Urinary bladder (tissue), 4 donors: ENCODE results near the gene SKAP1. TPM values are rescaled to one million over a fixed set of nuclear protein-coding genes. Genes with fewer than 3 reads are reported as not detected.

Experiments used
- DNase-seq: peaks from one replicate; pipeline ENCODE4 v3.0.0-alpha.2; 2015; ENCODE audit errors: extremely low spot score
- H3K27ac ChIP-seq: one replicate; pipeline ENCODE4 v1.5.1; 2013; ENCODE audit warnings: low read depth, mild to moderate bottlenecking, moderate library complexity
- H3K36me3 ChIP-seq: one replicate; pipeline ENCODE4 v1.6.1; 2013; ENCODE audit warnings: mild to moderate bottlenecking, moderate library complexity; ENCODE audit not compliant: insufficient read depth
- H3K4me1 ChIP-seq: one replicate; pipeline ENCODE4 v1.6.1; 2013; ENCODE audit warnings: mild to moderate bottlenecking, moderate library complexity; ENCODE audit not compliant: insufficient read depth
- H3K4me3 ChIP-seq: one replicate; pipeline ENCODE4 v1.5.1; 2013; ENCODE audit warnings: low read depth, low read length
- WGBS: extraction: QIAGEN DNeasy Blood & Tissue Kit; methylation state at CpG from one replicate; pipeline ENCODE4 v1.1.7; 2013; 5-methylcytosine and 5-hydroxymethylcytosine counted together
- polyA plus RNA-seq: library from polyadenylated mRNA; stranded (reverse); fragments of 200-250 nt; gene quantifications from one replicate; pipeline ENCODE4 v1.2.3, GENCODE V29; 2013
- total RNA-seq: library from RNA; depleted of rRNA; stranded (reverse); fragments of >200 nt; gene quantifications from one replicate; pipeline ENCODE4 v1.2.3, GENCODE V29; 2014
- donor health status: healthy with polysubstance abuse.
- donor health status: healthy.

The SKAP1 gene
- total and polyA plus RNA-seq, 2 donors = 1.7 to 2.1 TPM

- WGBS = 76% methylated on average over 4 of the region's 4 CpGs
- no peak for DNase-seq
- Histone ChIP-seq H3K4me3 (no peak overlapping the region), H3K36me3 (no peaks in the 10 kb centered on the region), H3K27ac (no peak overlapping the region), H3K4me1 (no peaks in the 10 kb centered on the region)
Measured at GRCh38 chr17:48161127-48161905, 268.7 kb downstream of the SKAP1 start.

- Histone ChIP-seq H3K4me1 (no peaks in the 10 kb centered on the region), H3K4me3 (no peak overlapping the region), H3K36me3 (no peaks in the 10 kb centered on the region), H3K27ac (no peak overlapping the region)
- 79% methylated on average over 5 of the region's 5 CpGs for WGBS
- no peak for DNase-seq
Measured at GRCh38 chr17:48160177-48161081, 269.6 kb downstream of the SKAP1 start.

GRCh38 chr17:48159232-48159631 is 270.8 kb downstream of the SKAP1 start:
- WGBS = 75% methylated on average over 4 of the region's 4 CpGs
- Histone ChIP-seq H3K4me1 (no peaks in the 10 kb centered on the region), H3K36me3 (no peaks in the 10 kb centered on the region), H3K27ac (no peak overlapping the region), H3K4me3 (no peak overlapping the region)
- DNase-seq = no peak

- H3K36me3 ChIP-seq = no peaks in the 10 kb centered on the region
- H3K4me3 ChIP-seq = no peak overlapping the region
- no peak for DNase-seq
- H3K27ac ChIP-seq = no peak overlapping the region
- no peaks in the 10 kb centered on the region for H3K4me1 ChIP-seq
- 41% methylated on average over 21 of the region's 21 CpGs for WGBS
Measured at GRCh38 chr17:48155889-48156611, 274.0 kb downstream of the SKAP1 start.

- no peaks in the 10 kb centered on the region for H3K4me1 ChIP-seq
- H3K36me3 ChIP-seq = no peaks in the 10 kb centered on the region
- DNase-seq = no peak
- no peak overlapping the region for H3K27ac ChIP-seq
- no peak overlapping the region for H3K4me3 ChIP-seq
- 21% methylated on average over 6 of the region's 6 CpGs for WGBS
Measured at GRCh38 chr17:48153691-48154358, 276.2 kb downstream of the SKAP1 start.

GRCh38 chr17:48152289-48152688 is 277.7 kb downstream of the SKAP1 start:
- Histone ChIP-seq H3K36me3 (peaks cover 2% of the 10 kb centered on the region), H3K4me1 (no peaks in the 10 kb centered on the region), H3K4me3 (no peak overlapping the region), H3K27ac (no peak overlapping the region)
- 57% methylated on average over 4 of the region's 4 CpGs for WGBS
- no peak for DNase-seq

GRCh38 chr17:48151220-48151619 is 278.8 kb downstream of the SKAP1 start:
- no peak for DNase-seq
- no peaks in the 10 kb centered on the region for H3K4me1 ChIP-seq
- 61% methylated on average over 3 of the region's 3 CpGs for WGBS

GRCh38 chr17:48150597-48151001 is 279.4 kb downstream of the SKAP1 start:
- H3K4me1 ChIP-seq = no peaks in the 10 kb centered on the region
- peaks cover 2% of the 10 kb centered on the region for H3K36me3 ChIP-seq
- WGBS = 52% methylated on average over 11 of the region's 11 CpGs
- no peak for DNase-seq
- no peak overlapping the region for H3K27ac ChIP-seq
- no peak overlapping the region for H3K4me3 ChIP-seq

More at GRCh38 chr17:48151220-48151619, 278.8 kb downstream of the SKAP1 start:
- peaks cover 2% of the 10 kb centered on the region for H3K36me3 ChIP-seq
- H3K4me3 ChIP-seq = no peak overlapping the region
- no peak overlapping the region for H3K27ac ChIP-seq

- Histone ChIP-seq H3K36me3 (peaks cover 2% of the 10 kb centered on the region), H3K4me1 (no peaks in the 10 kb centered on the region), H3K4me3 (no peak overlapping the region), H3K27ac (no peak overlapping the region)
- no peak for DNase-seq
- 70% methylated on average over 4 of the region's 4 CpGs for WGBS
Measured at GRCh38 chr17:48149787-48150463, 280.1 kb downstream of the SKAP1 start.

- Histone ChIP-seq H3K4me3 (no peak overlapping the region), H3K4me1 (no peaks in the 10 kb centered on the region), H3K36me3 (peaks cover 2% of the 10 kb centered on the region), H3K27ac (no peak overlapping the region)
- 39% methylated on average over 16 of the region's 16 CpGs for WGBS
- no peak for DNase-seq
Measured at GRCh38 chr17:48148854-48149786, 280.9 kb downstream of the SKAP1 start.

GRCh38 chr17:48148029-48148770 is 281.8 kb downstream of the SKAP1 start:
- 67% methylated on average over 14 of the region's 14 CpGs for WGBS
- Histone ChIP-seq H3K27ac (no peak overlapping the region), H3K4me3 (no peak overlapping the region), H3K36me3 (peaks cover 2% of the 10 kb centered on the region), H3K4me1 (no peaks in the 10 kb centered on the region)
- DNase-seq = no peak
